ENCODE measurements around the gene AKT1S1.
A peak's percentile ranks its signal among the peaks of the same experiment; 100 is the strongest.

Gene AKT1S1

GRCh38 chr19:49881672-49882394 is 4.7 kb upstream of the AKT1S1 start:
- DNase-seq: no peak

- no peak for DNase-seq
Measured at GRCh38 chr19:49881186-49881585, 4.0 kb upstream of the AKT1S1 start.

GRCh38 chr19:49880162-49880869 is 3.2 kb upstream of the AKT1S1 start:
- DNase-seq: no peak

GRCh38 chr19:49879243-49879963 is 2.2 kb upstream of the AKT1S1 start:
- no peak for DNase-seq

- DNase-seq: no peak
Measured at GRCh38 chr19:49878744-49879070, 1.6 kb upstream of the AKT1S1 start.

- DNase-seq: peak; percentile 88
Measured at GRCh38 chr19:49877879-49878743, 956 bp upstream of the AKT1S1 start.

GRCh38 chr19:49876422-49877019 is 634 bp downstream of the AKT1S1 start:
- DNase-seq: peak; percentile 96

- DNase-seq: no peak
Measured at GRCh38 chr19:49875857-49876421, 1.2 kb downstream of the AKT1S1 start.

GRCh38 chr19:49875177-49875576 is 2.0 kb downstream of the AKT1S1 start:
- DNase-seq: no peak

GRCh38 chr19:49874503-49875157 is 2.5 kb downstream of the AKT1S1 start:
- no peak for DNase-seq

GRCh38 chr19:49873834-49874233 is 3.3 kb downstream of the AKT1S1 start:
- no peak for DNase-seq

GRCh38 chr19:49873129-49873521 is 4.0 kb downstream of the AKT1S1 start:
- DNase-seq: no peak

GRCh38 chr19:49872245-49873128 is 4.7 kb downstream of the AKT1S1 start:
- DNase-seq: no peak

GRCh38 chr19:49871349-49871985 is 5.7 kb downstream of the AKT1S1 start:
- no peak for DNase-seq

- no peak for DNase-seq
Measured at GRCh38 chr19:49870309-49870901, 6.8 kb downstream of the AKT1S1 start.

GRCh38 chr19:49869484-49870308 is 7.5 kb downstream of the AKT1S1 start:
- peak; percentile 99 for DNase-seq

- DNase-seq: no peak
Measured at GRCh38 chr19:49869009-49869483, 8.1 kb downstream of the AKT1S1 start.

- peak; percentile 94 for DNase-seq
Measured at GRCh38 chr19:49866933-49867782, 10.0 kb downstream of the AKT1S1 start, which contains the start of gene PNKP. TSS of gene PNKP (minus strand) at chr19:49867576. CDS start at chr19:49867204, 372 bp downstream.

Measured in DMS 273 treated with DMSO at 0.1 percent for 48 hours (cell line).